ENCODE measurements around the gene AP3D1.

GRCh38 chr19:2110822-2111221 is 40.5 kb downstream of the AP3D1 start:
- TF ChIP-seq EZH2 (IDR thresholded peaks at IDR 0.05; ENCODE audit: low read depth), result no peak
- TF ChIP-seq, protein P1, sequence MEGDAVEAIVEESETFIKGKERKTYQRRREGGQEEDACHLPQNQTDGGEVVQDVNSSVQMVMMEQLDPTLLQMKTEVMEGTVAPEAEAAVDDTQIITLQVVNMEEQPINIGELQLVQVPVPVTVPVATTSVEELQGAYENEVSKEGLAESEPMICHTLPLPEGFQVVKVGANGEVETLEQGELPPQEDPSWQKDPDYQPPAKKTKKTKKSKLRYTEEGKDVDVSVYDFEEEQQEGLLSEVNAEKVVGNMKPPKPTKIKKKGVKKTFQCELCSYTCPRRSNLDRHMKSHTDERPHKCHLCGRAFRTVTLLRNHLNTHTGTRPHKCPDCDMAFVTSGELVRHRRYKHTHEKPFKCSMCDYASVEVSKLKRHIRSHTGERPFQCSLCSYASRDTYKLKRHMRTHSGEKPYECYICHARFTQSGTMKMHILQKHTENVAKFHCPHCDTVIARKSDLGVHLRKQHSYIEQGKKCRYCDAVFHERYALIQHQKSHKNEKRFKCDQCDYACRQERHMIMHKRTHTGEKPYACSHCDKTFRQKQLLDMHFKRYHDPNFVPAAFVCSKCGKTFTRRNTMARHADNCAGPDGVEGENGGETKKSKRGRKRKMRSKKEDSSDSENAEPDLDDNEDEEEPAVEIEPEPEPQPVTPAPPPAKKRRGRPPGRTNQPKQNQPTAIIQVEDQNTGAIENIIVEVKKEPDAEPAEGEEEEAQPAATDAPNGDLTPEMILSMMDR (conservative IDR thresholded peaks at IDR 0.05), result no peak

Measured in PC-9 (cell line).